ENCODE measurements around the gene TEAD4. TPM values are rescaled to one million over a fixed set of nuclear protein-coding genes. Genes with fewer than 3 reads are reported as not detected.

TEAD4 gene
- total and polyA plus RNA-seq, 10 donors: 5.1 to 24.2 (median 17.4) TPM

DNA sequence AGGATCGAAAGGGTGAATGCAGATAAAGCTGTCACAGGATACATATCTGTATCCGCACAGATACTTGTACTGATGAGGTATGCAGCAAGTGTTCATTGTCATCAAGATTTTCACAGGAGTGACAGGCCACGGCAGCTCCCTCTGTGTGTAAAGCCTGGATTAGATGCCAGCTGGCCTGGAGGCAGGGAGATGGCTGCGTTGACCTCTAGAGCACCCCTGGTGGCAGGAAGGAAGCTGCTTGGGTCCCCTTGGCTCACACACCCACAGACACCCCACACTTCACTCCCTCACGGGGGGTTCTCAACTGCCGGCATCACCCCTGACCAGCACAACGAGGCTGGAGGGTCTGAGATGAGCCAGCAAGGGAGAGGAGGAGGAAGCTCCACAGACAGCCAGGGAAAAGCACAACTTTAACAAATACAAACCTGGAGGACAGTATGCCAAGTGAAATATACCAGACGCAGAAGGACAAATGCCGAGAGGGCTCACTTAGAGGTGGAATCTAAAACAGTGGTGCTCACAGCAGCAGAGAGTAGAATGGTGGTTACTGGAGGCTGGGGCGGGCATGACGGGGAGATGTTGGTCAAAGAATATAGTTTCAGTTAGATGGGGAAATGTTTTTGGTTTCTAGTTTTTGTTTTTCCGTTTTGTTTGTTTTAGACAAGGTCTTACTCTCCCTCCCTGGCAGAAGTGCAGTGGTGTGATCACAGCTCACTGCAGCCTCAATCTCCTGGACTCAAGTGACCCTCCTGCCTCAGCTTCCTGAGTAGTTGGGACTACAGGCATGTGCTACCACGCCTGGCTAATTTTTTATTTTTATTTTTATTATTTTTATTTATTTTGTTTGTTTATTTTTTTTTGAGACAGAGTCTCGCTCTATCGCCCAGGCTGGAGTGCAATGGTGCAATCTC is 45.7 kb downstream of the TEAD4 start:
- Histone ChIP-seq H3K27me3 (replicated peaks in 1 of 7) (no peaks in the 10 kb centered on the region), H3K4me1 (peaks cover 0 to 14% (median 0%) of the 10 kb centered on the region in 6 donors), H3K4me3 (no peak overlapping the region), H3K36me3 (no peaks in the 10 kb centered on the region), H3K27ac (no peak overlapping the region), H3K9me3 (no peaks in the 10 kb centered on the region)
- 67 to 77% (median 72%) methylated on average over 15 of the region's 15 CpGs for WGBS, 5 donors
- no peak for DNase-seq
- TF ChIP-seq POLR2AphosphoS5 (IDR thresholded peaks at IDR 0.05) (no peak), POLR2A (IDR thresholded peaks at IDR 0.05) (no peak)
- TF ChIP-seq, protein P1, sequence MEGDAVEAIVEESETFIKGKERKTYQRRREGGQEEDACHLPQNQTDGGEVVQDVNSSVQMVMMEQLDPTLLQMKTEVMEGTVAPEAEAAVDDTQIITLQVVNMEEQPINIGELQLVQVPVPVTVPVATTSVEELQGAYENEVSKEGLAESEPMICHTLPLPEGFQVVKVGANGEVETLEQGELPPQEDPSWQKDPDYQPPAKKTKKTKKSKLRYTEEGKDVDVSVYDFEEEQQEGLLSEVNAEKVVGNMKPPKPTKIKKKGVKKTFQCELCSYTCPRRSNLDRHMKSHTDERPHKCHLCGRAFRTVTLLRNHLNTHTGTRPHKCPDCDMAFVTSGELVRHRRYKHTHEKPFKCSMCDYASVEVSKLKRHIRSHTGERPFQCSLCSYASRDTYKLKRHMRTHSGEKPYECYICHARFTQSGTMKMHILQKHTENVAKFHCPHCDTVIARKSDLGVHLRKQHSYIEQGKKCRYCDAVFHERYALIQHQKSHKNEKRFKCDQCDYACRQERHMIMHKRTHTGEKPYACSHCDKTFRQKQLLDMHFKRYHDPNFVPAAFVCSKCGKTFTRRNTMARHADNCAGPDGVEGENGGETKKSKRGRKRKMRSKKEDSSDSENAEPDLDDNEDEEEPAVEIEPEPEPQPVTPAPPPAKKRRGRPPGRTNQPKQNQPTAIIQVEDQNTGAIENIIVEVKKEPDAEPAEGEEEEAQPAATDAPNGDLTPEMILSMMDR (IDR thresholded peaks at IDR 0.05 in 8 of 11, conservative IDR thresholded peaks at IDR 0.05 in 3 of 11): no peak
- intact Hi-C loops (cut with DNase I; ENCODE audit: low total_unique reads): no loop called here

GRCh38 chr12:3005736-3006135 is 46.5 kb downstream of the TEAD4 start:
- Histone ChIP-seq H3K4me1 (peaks cover 0 to 14% (median 0%) of the 10 kb centered on the region in 6 donors), H3K27ac (no peak overlapping the region), H3K36me3 (peaks cover 0 to 6% (median 0%) of the 10 kb centered on the region in 6 donors), H3K27me3 (replicated peaks in 1 of 7) (no peaks in the 10 kb centered on the region), H3K9me3 (no peaks in the 10 kb centered on the region), H3K4me3 (no peak overlapping the region)
- intact Hi-C loops (cut with DNase I; ENCODE audit: low total_unique reads): no loop called here
- no peak for DNase-seq
- TF ChIP-seq, protein P1 (IDR thresholded peaks at IDR 0.05 in 8 of 11, conservative IDR thresholded peaks at IDR 0.05 in 3 of 11): no peak
- TF ChIP-seq POLR2A (IDR thresholded peaks at IDR 0.05): no peak
- TF ChIP-seq POLR2AphosphoS5 (IDR thresholded peaks at IDR 0.05): no peak
- WGBS, 5 donors: 93 to 96% (median 94%) methylated on average over 8 of the region's 8 CpGs

- 88 to 93% (median 90%) methylated on average over 13 to 14 of the region's 14 CpGs for WGBS, 5 donors
- peaks cover 0 to 26% (median 0%) of the 10 kb centered on the region in 6 donors for H3K4me1 ChIP-seq
- TF ChIP-seq, protein P1 (IDR thresholded peaks at IDR 0.05 in 8 of 11, conservative IDR thresholded peaks at IDR 0.05 in 3 of 11): no peak
- TF ChIP-seq POLR2AphosphoS5 (IDR thresholded peaks at IDR 0.05): no peak
- TF ChIP-seq POLR2A (IDR thresholded peaks at IDR 0.05): no peak
- no peaks in the 10 kb centered on the region for H3K27me3 ChIP-seq (replicated peaks in 1 of 7)
- H3K27ac ChIP-seq: no peak overlapping the region
- peaks cover 0 to 9% (median 0%) of the 10 kb centered on the region in 6 donors for H3K36me3 ChIP-seq
- intact Hi-C loops (cut with DNase I; ENCODE audit: low total_unique reads): no loop called here
- no peak overlapping the region for H3K4me3 ChIP-seq
- no peak for DNase-seq
- no peaks in the 10 kb centered on the region for H3K9me3 ChIP-seq
Measured at GRCh38 chr12:3009780-3010179, 50.6 kb downstream of the TEAD4 start.

DNA sequence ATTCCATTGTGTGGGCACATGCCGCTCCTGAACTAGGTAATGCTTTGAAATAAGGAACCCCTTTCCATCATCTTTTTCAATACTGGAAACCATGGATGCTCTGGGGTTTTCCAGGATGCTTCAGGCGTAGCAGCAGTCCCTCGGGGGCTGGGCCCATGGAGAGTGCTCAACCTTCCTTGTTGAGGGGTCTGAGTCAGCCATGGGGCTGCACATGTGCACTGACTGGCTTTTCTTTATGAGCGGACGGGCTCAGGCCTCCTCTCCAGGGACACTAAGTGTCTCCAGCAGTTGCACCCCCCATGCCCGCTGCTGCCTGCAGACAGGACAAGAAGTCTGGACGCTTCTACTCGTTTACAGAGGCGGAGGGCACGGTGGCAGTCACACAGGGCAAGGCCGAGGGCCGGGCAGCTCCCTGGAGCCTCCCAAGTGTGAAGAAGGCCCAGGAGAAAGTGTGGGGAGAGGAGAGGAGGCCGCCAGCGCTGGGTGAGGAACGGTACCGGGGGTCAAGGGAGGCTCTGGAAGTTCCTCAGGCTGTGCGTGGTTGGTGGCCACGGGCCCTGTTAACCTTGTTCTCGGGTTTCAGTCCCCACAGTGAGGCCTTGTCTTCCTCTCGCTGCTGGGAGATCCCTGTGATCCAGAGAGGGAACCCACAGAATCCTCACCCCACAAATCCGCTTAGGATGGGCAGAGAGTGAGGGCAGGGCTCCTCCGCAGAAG is 51.2 kb downstream of the TEAD4 start:
- intact Hi-C loops (cut with DNase I; ENCODE audit: low total_unique reads): no loop called here
- DNase-seq: no peak
- WGBS, 5 donors: 77 to 92% (median 87%) methylated on average over 22 of the region's 22 CpGs
- Histone ChIP-seq H3K36me3 (peaks cover 0 to 9% (median 0%) of the 10 kb centered on the region in 6 donors), H3K4me3 (no peak overlapping the region), H3K4me1 (peaks cover 0 to 28% (median 0%) of the 10 kb centered on the region in 6 donors), H3K27me3 (replicated peaks in 1 of 7) (no peaks in the 10 kb centered on the region), H3K9me3 (no peaks in the 10 kb centered on the region), H3K27ac (no peak overlapping the region)
- TF ChIP-seq POLR2A (IDR thresholded peaks at IDR 0.05) (no peak), POLR2AphosphoS5 (IDR thresholded peaks at IDR 0.05) (no peak)
- TF ChIP-seq, protein P1 (IDR thresholded peaks at IDR 0.05 in 8 of 11, conservative IDR thresholded peaks at IDR 0.05 in 3 of 11): no peak

Data from spleen (tissue), 11 donors.